ENCODE results near the gene CBFA2T3. TPM values are rescaled to one million over a fixed set of nuclear protein-coding genes. Genes with fewer than 3 reads are reported as not detected.

The CBFA2T3 gene
- polyA plus RNA-seq, 3 donors, result 5.3 to 32.2 (median 6.2) TPM

DNA sequence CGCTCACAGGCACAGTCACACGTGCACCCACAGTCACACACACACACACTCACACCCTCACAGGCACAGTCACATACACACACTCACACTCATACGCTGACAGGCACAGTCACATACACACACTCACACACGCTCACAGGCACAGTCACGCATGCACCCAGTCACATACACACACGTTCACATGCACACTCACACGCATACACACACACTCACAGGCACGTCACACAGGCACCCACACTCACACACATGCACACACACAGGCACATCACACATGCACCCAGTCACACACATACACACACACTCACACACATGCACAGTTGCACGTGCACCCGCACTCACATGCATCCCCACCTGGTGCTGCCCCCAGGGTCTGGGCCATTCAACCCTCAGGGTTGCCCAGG lies 46.1 kb upstream of the CBFA2T3 start:
- H3K36me3 Mint-ChIP-seq, result no peaks in the 10 kb centered on the region
- no peak overlapping the region for H2AFZ ChIP-seq (ENCODE audit: insufficient read depth, low read depth, low read length, poor library complexity, severe bottlenecking)
- H4K20me1 ChIP-seq (ENCODE audit: insufficient read depth, low read length), result no peaks in the 10 kb centered on the region
- peaks cover 5 to 18% (median 12%) of the 10 kb centered on the region in 7 donors for H3K9me3 Mint-ChIP-seq
- H3K4me2 ChIP-seq (replicated peaks; ENCODE audit: extremely low read depth, low read length, poor library complexity, severe bottlenecking), result no peak overlapping the region
- H3K9ac ChIP-seq (ENCODE audit: insufficient read depth, low read length, poor library complexity, severe bottlenecking), result no peak overlapping the region
- peaks cover 5% of the 10 kb centered on the region for H3K4me1 Mint-ChIP-seq
- DNase-seq, result no peak
- H3K27ac ChIP-seq (ENCODE audit: low read depth in 1 of 2, low read length in 2 of 2), result no peak overlapping the region
- H3K79me2 ChIP-seq (ENCODE audit: insufficient read depth, low read length), result no peaks in the 10 kb centered on the region
- H3K27me3 Mint-ChIP-seq (ENCODE audit: low read depth in 3 of 3), result peaks cover 6 to 13% (median 12%) of the 10 kb centered on the region in 3 donors
- H3K27ac Mint-ChIP-seq, result no peak overlapping the region
- 98% methylated on average over 8 of the region's 10 CpGs for WGBS (ENCODE audit: insufficient coverage)
- H3K4me1 ChIP-seq (ENCODE audit: control insufficient read depth in 1 of 2, insufficient read depth in 2 of 2, low read length in 2 of 2), result no peaks in the 10 kb centered on the region
- TF ChIP-seq, protein P1, sequence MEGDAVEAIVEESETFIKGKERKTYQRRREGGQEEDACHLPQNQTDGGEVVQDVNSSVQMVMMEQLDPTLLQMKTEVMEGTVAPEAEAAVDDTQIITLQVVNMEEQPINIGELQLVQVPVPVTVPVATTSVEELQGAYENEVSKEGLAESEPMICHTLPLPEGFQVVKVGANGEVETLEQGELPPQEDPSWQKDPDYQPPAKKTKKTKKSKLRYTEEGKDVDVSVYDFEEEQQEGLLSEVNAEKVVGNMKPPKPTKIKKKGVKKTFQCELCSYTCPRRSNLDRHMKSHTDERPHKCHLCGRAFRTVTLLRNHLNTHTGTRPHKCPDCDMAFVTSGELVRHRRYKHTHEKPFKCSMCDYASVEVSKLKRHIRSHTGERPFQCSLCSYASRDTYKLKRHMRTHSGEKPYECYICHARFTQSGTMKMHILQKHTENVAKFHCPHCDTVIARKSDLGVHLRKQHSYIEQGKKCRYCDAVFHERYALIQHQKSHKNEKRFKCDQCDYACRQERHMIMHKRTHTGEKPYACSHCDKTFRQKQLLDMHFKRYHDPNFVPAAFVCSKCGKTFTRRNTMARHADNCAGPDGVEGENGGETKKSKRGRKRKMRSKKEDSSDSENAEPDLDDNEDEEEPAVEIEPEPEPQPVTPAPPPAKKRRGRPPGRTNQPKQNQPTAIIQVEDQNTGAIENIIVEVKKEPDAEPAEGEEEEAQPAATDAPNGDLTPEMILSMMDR (IDR thresholded peaks at IDR 0.05), result no peak
- H3K4me3 ChIP-seq (replicated peaks in 1 of 3; ENCODE audit: low read depth in 2 of 3, low read length in 3 of 3), result no peak overlapping the region
- H3K9me3 ChIP-seq (replicated peaks in 1 of 2; ENCODE audit: control insufficient read depth in 1 of 2, insufficient read depth in 1 of 2, low read length in 2 of 2), result peaks cover 6 to 12% of the 10 kb centered on the region in 2 donors
- no peaks in the 10 kb centered on the region for H3K36me3 ChIP-seq (replicated peaks in 1 of 2; ENCODE audit: control insufficient read depth in 1 of 2, insufficient read depth in 2 of 2, low read length in 2 of 2)
- H3K4me3 Mint-ChIP-seq, result no peak overlapping the region
- no peaks in the 10 kb centered on the region for H3K27me3 ChIP-seq (ENCODE audit: control insufficient read depth in 2 of 2, insufficient read depth in 2 of 2, low read length in 2 of 2)
- intact Hi-C loops (cut with micrococcal nuclease), result no loop called here

- no peak for DNase-seq
- H3K27ac Mint-ChIP-seq, result no peak overlapping the region
- H3K4me3 ChIP-seq (replicated peaks in 1 of 3; ENCODE audit: low read depth in 2 of 3, low read length in 3 of 3), result no peak overlapping the region
- 92% methylated on average over 8 of the region's 25 CpGs for WGBS (ENCODE audit: insufficient coverage)
- intact Hi-C loops (cut with micrococcal nuclease), result no loop called here
- no peaks in the 10 kb centered on the region for H3K36me3 Mint-ChIP-seq
- peaks cover 5% of the 10 kb centered on the region for H3K4me1 Mint-ChIP-seq
- no peak overlapping the region for H3K4me3 Mint-ChIP-seq
- H3K36me3 ChIP-seq (replicated peaks in 1 of 2; ENCODE audit: control insufficient read depth in 1 of 2, insufficient read depth in 2 of 2, low read length in 2 of 2), result no peaks in the 10 kb centered on the region
- no peaks in the 10 kb centered on the region for H3K27me3 ChIP-seq (ENCODE audit: control insufficient read depth in 2 of 2, insufficient read depth in 2 of 2, low read length in 2 of 2)
- no peaks in the 10 kb centered on the region for H4K20me1 ChIP-seq (ENCODE audit: insufficient read depth, low read length)
- H3K9me3 ChIP-seq (replicated peaks in 1 of 2; ENCODE audit: control insufficient read depth in 1 of 2, insufficient read depth in 1 of 2, low read length in 2 of 2), result peaks cover 6 to 12% of the 10 kb centered on the region in 2 donors
- no peaks in the 10 kb centered on the region for H3K79me2 ChIP-seq (ENCODE audit: insufficient read depth, low read length)
- H3K4me2 ChIP-seq (replicated peaks; ENCODE audit: extremely low read depth, low read length, poor library complexity, severe bottlenecking), result no peak overlapping the region
- H2AFZ ChIP-seq (ENCODE audit: insufficient read depth, low read depth, low read length, poor library complexity, severe bottlenecking), result no peak overlapping the region
- no peak overlapping the region for H3K27ac ChIP-seq (ENCODE audit: low read depth in 1 of 2, low read length in 2 of 2)
- H3K9me3 Mint-ChIP-seq, result peaks cover 5 to 18% (median 12%) of the 10 kb centered on the region in 7 donors
- no peak overlapping the region for H3K9ac ChIP-seq (ENCODE audit: insufficient read depth, low read length, poor library complexity, severe bottlenecking)
- H3K4me1 ChIP-seq (ENCODE audit: control insufficient read depth in 1 of 2, insufficient read depth in 2 of 2, low read length in 2 of 2), result no peaks in the 10 kb centered on the region
- TF ChIP-seq, protein P1 (IDR thresholded peaks at IDR 0.05), result no peak
- peaks cover 6 to 13% (median 12%) of the 10 kb centered on the region in 3 donors for H3K27me3 Mint-ChIP-seq (ENCODE audit: low read depth in 3 of 3)
Measured at GRCh38 chr16:89022051-89022836, 45.2 kb upstream of the CBFA2T3 start.

All from CD14-positive monocyte (primary cell).